Superior temporal gyrus (tissue), 1 donor: ENCODE data around the gene AXIN2.

Experiments used
- DNase-seq: peaks from one replicate; pipeline ENCODE4 v3.0.0-alpha.2; 2016; ENCODE audit errors: extremely low spot score

Gene AXIN2

DNA sequence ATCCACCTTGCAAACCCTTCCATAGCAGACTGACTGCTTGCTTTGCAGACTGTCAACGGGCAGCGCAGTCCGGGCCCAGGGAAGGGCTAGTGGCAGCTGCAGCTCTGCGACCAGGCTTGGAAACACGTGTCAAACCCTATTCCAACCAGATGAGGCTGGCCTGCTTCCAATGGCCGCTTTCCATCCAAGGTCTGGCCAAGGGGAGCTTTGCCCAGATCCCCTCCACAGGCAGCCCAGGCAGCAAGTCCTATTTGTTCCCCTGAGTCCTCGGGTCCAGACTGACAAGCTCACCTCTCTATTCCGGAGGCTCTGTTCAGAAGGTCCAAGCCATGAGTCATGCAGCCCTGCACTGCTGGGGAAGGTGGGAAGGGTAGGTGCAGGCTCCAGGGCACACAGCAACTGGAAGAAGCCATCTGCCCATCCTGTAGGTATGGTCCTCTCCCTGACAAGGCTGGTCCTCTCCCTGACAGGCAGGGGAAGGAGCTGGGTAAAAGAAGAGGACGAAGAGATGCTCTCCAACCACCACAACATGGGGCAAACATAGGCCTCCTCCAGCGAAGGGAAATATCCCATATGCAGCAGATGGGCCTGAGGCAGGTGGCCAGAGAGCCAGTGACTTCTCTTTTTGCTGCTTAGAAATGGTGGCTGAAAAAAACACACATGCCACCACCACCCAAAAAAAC lies 22.6 kb upstream of the AXIN2 start:
- DNase-seq: peak; percentile 25

GRCh38 chr17:65576939-65577338 lies 15.5 kb upstream of the AXIN2 start:
- no peak for DNase-seq

DNA sequence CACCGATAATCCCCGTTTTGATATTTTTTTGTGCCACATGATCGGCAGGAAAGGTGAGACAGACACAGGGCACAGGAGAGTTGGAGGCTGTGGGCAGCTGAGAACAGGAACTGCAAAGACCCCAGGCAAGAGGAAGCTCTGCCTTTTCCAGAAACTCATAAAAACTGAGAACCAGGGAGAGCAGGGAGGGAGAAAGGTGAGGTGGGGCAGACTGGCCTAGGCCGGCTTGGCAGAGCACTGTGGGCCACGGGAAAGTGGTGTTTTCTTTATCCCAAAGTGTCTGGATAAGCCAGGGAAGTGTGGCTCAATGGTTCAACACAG lies 11.8 kb upstream of the AXIN2 start:
- no peak for DNase-seq

- no peak for DNase-seq
Observed at GRCh38 chr17:65572581-65573281, 11.3 kb upstream of the AXIN2 start.

GRCh38 chr17:65572186-65572580 lies 10.7 kb upstream of the AXIN2 start:
- DNase-seq: no peak

GRCh38 chr17:65568918-65569317 lies 7.5 kb upstream of the AXIN2 start:
- no peak for DNase-seq

GRCh38 chr17:65567566-65567965 lies 6.1 kb upstream of the AXIN2 start:
- no peak for DNase-seq

DNA sequence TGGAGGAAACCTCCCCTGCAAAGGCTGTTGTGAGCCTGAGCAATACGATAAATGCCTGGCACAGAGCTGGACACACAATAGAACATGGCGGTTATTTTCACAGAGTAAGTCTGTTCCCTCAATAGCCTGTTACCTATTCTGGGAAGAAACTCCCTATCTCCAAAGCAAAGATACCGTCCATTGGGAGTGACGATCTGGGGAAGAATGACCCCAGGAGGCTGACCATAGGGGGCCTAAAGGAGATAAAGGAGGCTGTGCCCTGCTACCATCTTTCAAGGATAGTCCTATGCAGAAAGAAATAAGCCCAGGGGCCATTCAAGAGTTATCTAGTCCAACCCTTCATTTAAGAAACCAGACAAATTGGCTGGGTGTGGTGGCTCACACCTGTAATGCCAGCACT lies 4.1 kb upstream of the AXIN2 start:
- no peak for DNase-seq

DNA sequence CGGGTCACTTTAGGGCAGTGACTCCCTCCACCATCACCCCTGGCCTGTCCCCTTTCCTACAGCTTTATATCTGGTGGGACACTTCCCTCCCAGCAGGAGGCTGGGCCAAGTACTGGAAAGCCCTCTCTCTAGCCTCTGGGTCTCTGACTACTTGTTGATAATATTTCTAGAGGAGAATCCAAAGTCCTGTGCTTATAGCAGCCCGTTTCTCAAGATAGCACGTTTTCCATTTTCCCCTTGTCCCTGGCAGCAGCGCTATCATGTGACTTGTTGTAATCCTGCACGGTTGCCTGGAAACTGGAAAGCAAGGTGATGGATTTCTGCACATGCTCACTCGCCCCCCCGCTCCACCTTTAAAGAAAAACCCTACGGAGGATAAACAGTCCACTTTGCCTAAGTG lies 3.3 kb upstream of the AXIN2 start:
- peak; percentile 56 for DNase-seq

- DNase-seq: no peak
Observed at GRCh38 chr17:65562206-65562531, 721 bp upstream of the AXIN2 start.

GRCh38 chr17:65560628-65561451 lies 608 bp downstream of the AXIN2 start:
- peak; percentile 74 for DNase-seq

DNA sequence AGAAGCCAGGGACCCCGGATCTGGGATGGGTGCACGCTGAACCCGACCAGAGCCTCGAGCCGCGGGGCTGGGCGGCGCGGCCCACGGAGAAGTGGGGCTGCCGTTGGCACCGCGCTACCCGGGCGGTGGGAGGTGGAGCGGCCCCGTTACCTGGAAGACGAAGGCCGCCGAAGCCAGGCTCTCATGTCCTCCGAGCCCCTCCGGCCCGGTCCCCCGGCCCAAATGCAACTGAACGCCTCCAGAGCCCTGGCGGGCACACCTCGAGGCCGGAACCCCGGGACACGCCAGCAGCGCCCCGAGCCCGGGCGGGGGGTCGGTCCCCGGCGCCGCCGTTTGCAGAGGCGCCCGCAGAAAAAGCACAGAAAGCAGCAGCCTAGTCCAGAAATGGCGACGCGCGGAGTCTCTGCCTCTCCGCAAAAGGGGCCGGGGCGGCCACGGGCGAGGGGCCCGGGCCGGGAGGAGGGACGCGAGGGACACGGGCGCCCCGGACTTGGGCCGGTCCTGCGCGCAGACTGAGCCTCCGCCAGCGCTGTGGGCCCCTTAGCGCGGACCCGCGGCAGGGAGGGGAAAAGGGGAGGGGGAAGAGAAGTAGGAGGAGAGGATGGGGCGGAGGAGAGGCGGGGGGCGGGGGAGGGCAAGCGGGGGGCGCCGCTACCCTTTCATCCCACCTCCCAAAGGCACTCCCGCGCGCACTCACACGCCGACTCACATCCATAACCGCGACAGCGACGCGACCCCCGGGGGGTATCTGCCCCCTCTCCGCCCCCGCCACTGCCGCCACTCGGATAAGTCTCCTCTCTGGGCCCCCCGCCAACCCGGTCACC lies 1.4 kb downstream of the AXIN2 start:
- no peak for DNase-seq

DNA sequence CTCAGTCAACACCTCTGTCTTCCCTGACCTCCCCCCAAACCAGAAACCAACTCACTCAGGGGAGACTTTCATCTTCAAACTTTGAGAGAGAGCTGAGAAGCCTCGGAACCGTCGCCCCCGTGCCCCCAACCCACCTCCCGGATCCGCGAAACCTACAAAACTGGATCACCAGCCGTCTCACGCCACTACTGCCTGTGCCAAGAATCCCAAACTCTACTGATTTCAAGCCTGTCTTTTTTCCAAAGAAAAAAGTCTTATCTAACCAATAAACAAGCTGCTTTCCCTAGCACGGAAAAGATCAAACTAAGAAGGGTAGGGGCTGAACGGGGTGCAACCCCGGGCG lies 2.0 kb downstream of the AXIN2 start:
- DNase-seq: peak; percentile 12

DNA sequence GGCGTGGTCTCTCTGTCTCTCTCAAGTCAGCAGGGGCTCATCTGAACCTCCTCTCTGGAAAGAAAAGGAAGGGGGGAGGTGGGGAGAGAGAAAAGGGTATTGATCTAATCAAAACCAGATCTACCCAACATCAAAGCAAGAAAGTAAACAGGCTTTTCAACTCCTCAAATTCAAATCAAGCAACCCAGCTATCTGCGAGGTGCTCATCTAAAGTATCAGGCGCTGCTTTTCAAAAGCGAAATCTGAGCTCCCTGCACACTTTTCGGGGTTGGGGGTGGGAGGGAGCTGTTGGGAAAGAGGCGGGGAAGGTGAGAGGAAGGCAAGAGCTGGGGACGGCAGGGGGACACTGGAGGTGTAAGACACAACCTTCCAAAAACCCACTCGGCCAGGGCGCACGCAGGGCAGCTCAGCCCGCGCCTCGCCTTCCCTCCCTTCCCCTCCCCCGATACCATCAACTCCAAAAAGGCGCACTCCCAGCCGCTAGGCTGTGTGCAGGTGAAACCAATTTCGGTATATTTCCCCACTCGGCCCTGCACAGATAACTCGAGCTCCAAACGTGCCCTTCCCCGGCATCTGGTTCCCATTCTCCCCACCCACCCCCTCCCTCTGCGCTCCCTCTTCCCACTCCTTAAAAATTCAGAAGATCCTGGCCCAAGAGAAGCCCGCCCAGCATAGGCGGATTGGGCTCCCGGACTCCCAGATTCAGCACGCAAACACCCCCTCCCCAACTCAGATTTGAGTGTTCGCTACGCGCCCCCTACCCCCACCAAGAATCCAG lies 2.6 kb downstream of the AXIN2 start:
- peak; percentile 7 for DNase-seq

DNA sequence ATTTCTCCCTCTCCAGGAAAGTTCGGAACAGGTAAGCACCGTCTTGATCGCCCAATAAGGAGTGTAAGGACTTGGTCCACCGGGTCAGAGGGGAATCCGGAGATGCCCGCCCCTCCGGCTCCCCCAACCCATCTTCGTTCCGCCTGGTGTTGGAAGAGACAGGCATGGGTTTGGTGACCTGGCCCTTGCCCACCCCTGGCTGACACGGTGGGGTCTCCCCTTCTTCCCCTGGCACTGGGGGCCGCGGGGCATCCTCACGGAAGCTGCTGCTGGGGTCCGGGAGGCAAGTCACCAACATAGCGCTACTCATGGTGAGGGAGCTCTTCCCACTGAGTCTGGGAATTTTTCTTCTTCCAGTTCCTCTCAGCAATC lies 3.2 kb downstream of the AXIN2 start:
- DNase-seq: no peak

DNA sequence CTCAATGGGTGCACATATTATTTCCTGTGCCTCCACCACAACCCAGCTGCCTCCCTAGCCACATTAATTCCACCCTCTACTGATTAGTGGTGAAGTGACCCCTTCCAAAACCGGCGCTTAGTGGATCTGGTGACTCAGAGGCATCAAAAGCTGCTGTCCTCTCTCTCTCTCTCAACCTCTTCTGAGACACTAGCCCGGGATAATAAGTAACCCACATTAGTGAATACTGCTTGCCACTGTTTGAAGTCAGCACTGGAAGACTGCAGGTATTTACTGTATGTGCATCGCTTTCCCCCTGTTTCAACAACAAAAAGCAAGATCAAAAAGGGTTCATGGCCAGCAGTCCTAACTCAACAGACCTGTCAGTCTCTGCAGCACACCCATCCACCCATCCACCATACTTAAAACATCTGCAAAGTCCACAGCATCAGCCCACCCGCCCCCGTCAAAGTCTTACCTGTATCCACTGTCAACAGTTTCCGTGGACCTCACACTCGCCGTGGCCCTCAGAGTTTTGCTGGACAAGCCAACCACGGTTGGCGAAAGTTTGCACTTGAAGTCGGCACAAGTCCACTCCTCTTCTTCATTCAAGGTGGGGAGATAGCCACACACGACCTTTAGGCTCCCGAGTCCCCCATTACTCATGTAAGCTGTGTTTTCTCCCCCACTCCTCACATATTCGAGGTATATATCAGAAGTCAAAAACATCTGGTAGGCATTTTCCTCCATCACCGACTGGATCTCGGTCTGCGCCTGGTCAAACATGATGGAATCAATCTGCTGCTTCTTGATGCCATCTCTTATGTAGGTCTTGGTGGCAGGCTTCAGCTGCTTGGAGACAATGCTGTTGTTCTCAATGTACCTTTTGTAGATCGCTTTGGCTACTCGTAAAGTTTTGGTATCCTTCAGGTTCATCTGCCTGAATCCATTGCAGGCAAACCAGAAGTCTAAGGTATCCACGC lies 3.8 kb downstream of the AXIN2 start:
- DNase-seq: peak; percentile 21

GRCh38 chr17:65556910-65557348 lies 4.5 kb downstream of the AXIN2 start:
- DNase-seq: peak; percentile 29

- DNase-seq: peak; percentile 84
Observed at GRCh38 chr17:65556014-65556909, 5.2 kb downstream of the AXIN2 start.

DNA sequence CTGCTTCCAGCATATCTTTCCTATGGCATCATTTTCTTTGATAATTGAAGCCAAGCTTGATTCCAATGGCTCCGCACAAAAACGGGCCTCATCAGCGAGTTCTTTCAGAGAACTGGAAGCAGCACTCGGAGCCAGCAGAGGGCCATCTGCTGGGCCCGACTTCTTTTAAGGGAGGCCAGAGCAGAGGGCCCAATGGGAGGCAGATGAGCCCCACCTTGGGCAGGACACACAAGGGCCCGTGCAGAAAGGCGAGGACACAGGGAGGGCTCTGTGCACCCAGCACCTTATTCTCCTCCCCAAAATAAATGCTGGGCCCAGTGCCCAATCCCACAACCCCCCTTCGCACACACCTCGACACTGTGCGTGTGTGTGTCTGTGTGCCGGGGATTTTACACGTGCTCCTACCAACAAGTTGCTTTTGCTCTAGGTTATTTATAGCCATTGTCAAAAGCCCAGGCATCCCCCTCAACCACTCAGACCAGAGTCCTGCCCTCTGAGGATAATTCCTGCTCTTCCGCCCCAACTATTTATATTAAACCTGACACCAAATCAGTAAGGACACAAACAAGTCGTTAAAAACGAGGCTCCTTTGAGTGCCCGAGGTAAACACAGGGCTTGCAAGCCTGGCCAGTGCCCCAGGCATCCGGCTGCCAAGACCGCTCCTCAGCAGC lies 6.8 kb downstream of the AXIN2 start:
- DNase-seq: peak; percentile 36
